IMR-90 (cell line): ENCODE measurements around the gene KRR1. TPM values are rescaled to one million over a fixed set of nuclear protein-coding genes. Genes with fewer than 3 reads are reported as not detected.

ENCODE experiments used
- ATAC-seq: fragments of 200-7000 bp; cut with Tn5 transposase; 2 replicates; pipeline ENCODE4 v1.9.1; 2020; ENCODE audit warnings: low read depth, mild to moderate bottlenecking, moderate library complexity
- BruUV-seq: library from RNA; stranded (reverse); fragments of 400-500 nt; replicated peaks from 2 replicates; lab custom pipeline; 2021; lab: Mats Ljungman, UMichigan
- CTCF ChIA-PET: fragments of 300-600 bp; formaldehyde crosslinking; extraction: SDS; loops from one replicate; lab custom pipeline; 2021; ENCODE audit warnings: antibody characterized with exemption; lab: Yijun Ruan, JAX
- POLR2A ChIA-PET: fragments of 300-600 bp; sonication (Branson Sonifier 250); formaldehyde crosslinking; loops from one replicate; lab custom pipeline; 2022; ENCODE audit warnings: antibody characterized with exemption; ENCODE audit not compliant: unreplicated experiment; lab: Charles Lee
- DNase-seq: peaks from one replicate; pipeline ENCODE4 v3.0.0; 2013
- H2AFZ ChIP-seq: replicated peaks from 2 replicates; pipeline ENCODE3; 2013; ENCODE audit warnings: low read length, mild to moderate bottlenecking; ENCODE audit not compliant: poor library complexity
- H2AK5ac ChIP-seq: 2 replicates; pipeline ENCODE4 v1.6.1; 2013; ENCODE audit warnings: low read depth, low read length, inconsistent platforms
- H2AK9ac ChIP-seq: replicated peaks from 2 replicates; pipeline ENCODE3; 2013; ENCODE audit warnings: mild to moderate bottlenecking, low read depth, low read length, moderate library complexity; ENCODE audit not compliant: poor library complexity
- H2BK120ac ChIP-seq: 2 replicates; pipeline ENCODE4 v1.6.1; 2013; ENCODE audit warnings: low read depth, low read length, inconsistent platforms
- H2BK15ac ChIP-seq: 3 replicates; pipeline ENCODE4 v1.6.1; 2013; ENCODE audit warnings: low read depth, low read length, inconsistent platforms
- H2BK20ac ChIP-seq: 2 replicates; pipeline ENCODE4 v1.6.1; 2013; ENCODE audit warnings: low read depth, mild to moderate bottlenecking, inconsistent platforms, low read length, moderate library complexity
- H2BK5ac ChIP-seq: 2 replicates; pipeline ENCODE4 v1.6.1; 2013; ENCODE audit warnings: mild to moderate bottlenecking, low read depth, low read length, inconsistent platforms; ENCODE audit not compliant: poor library complexity, severe bottlenecking
- H3K14ac ChIP-seq: replicated peaks from 2 replicates; pipeline ENCODE4 v1.6.1; 2013; ENCODE audit warnings: low read depth, low read length, inconsistent platforms
- H3K18ac ChIP-seq: 2 replicates; pipeline ENCODE4 v1.6.1; 2013; ENCODE audit warnings: low read depth, low read length, control low read depth
- H3K23ac ChIP-seq: 2 replicates; pipeline ENCODE4 v1.6.1; 2013; ENCODE audit warnings: low read depth, low read length, inconsistent platforms
- H3K27ac ChIP-seq: 2 replicates; pipeline ENCODE4 v1.5.1; 2013; ENCODE audit warnings: mild to moderate bottlenecking, control low read depth, low read length; ENCODE audit not compliant: insufficient read depth
- H3K27me3 ChIP-seq: 2 replicates; pipeline ENCODE4 v1.6.1; 2013; ENCODE audit warnings: low read length; ENCODE audit not compliant: control insufficient read depth, insufficient read depth
- H3K36me3 ChIP-seq: 2 replicates; pipeline ENCODE4 v1.6.1; 2013; ENCODE audit warnings: low read length, mixed read lengths; ENCODE audit not compliant: control insufficient read depth, insufficient read depth
- H3K4ac ChIP-seq: 2 replicates; pipeline ENCODE4 v1.6.1; 2013; ENCODE audit warnings: low read depth, low read length, inconsistent platforms
- H3K4me1 ChIP-seq: 2 replicates; pipeline ENCODE4 v1.6.1; 2013; ENCODE audit warnings: low read length, mixed read lengths; ENCODE audit not compliant: control insufficient read depth, insufficient read depth
- H3K4me2 ChIP-seq: 2 replicates; pipeline ENCODE4 v1.6.1; 2013; ENCODE audit warnings: low read depth, mild to moderate bottlenecking, control low read depth, low read length, moderate library complexity
- H3K4me3 ChIP-seq: 2 replicates; pipeline ENCODE4 v1.5.1; 2013; ENCODE audit warnings: low read depth, mild to moderate bottlenecking, control low read depth, low read length, moderate library complexity; ENCODE audit not compliant: insufficient read depth
- H3K56ac ChIP-seq: 2 replicates; pipeline ENCODE4 v1.6.1; 2013; ENCODE audit warnings: low read length, inconsistent platforms; ENCODE audit not compliant: insufficient read depth; ENCODE audit errors: extremely low read depth
- H3K79me1 ChIP-seq, 2 experiments: 2 replicates each; pipeline ENCODE4 v1.6.1; 2013; ENCODE audit warnings: low read length in 2 of 2, inconsistent platforms in 1 of 2, low read depth in 1 of 2
- H3K9ac ChIP-seq: 2 replicates; pipeline ENCODE4 v1.6.1; 2013; ENCODE audit warnings: low read depth, low read length, control low read depth
- H3K9me1 ChIP-seq: 2 replicates; pipeline ENCODE4 v1.6.1; 2013; ENCODE audit warnings: low read length, inconsistent platforms; ENCODE audit not compliant: insufficient read depth
- H3K9me3 ChIP-seq: 2 replicates; pipeline ENCODE4 v1.6.1; 2013; ENCODE audit warnings: low read length; ENCODE audit not compliant: control insufficient read depth, insufficient read depth
- H4K20me1 ChIP-seq: 2 replicates; pipeline ENCODE4 v1.6.1; 2013; ENCODE audit warnings: low read length, inconsistent platforms; ENCODE audit not compliant: insufficient read depth
- H4K5ac ChIP-seq: 2 replicates; pipeline ENCODE4 v1.6.1; 2013; ENCODE audit warnings: mild to moderate bottlenecking, low read depth, low read length, control low read depth
- H4K8ac ChIP-seq, 2 experiments: 2 replicates each; pipeline ENCODE4 v1.6.1; 2013; ENCODE audit warnings: low read depth in 2 of 2, low read length in 2 of 2, control low read depth in 1 of 2, inconsistent platforms in 1 of 2
- H4K91ac ChIP-seq: 2 replicates; pipeline ENCODE4 v1.6.1; 2013; ENCODE audit warnings: low read depth, low read length, inconsistent platforms; ENCODE audit not compliant: insufficient read depth
- BHLHE40 ChIP-seq: fragments of 150-350 bp; IDR thresholded peaks from 2 replicates; pipeline ENCODE4 v1.6.1; 2016; ENCODE audit warnings: mild to moderate bottlenecking, low read depth, low read length
- CEBPB ChIP-seq: IDR thresholded peaks from 2 replicates; pipeline ENCODE4 v1.6.1; 2012; ENCODE audit warnings: low read depth, low read length, improper control_type of control experiment
- CTCF ChIP-seq: conservative IDR thresholded peaks from 2 replicates; pipeline ENCODE4 v1.5.1; 2012; ENCODE audit warnings: mild to moderate bottlenecking, low read depth, low read length, improper control_type of control experiment
- ELK1 ChIP-seq: fragments of 150-350 bp; IDR thresholded peaks from 2 replicates; pipeline ENCODE4 v1.6.1; 2016; ENCODE audit warnings: low read depth, mild to moderate bottlenecking, low read length, moderate library complexity, borderline replicate concordance
- FOS ChIP-seq: fragments of 150-350 bp; IDR thresholded peaks from 2 replicates; pipeline ENCODE4 v1.6.1; 2016; ENCODE audit warnings: low read depth, low read length
- MAFK ChIP-seq: IDR thresholded peaks from 2 replicates; pipeline ENCODE4 v1.6.1; 2012; ENCODE audit warnings: low read depth, low read length, improper control_type of control experiment
- MAZ ChIP-seq: IDR thresholded peaks from 2 replicates; pipeline ENCODE4 v1.6.1; 2012; ENCODE audit warnings: low read depth, mild to moderate bottlenecking, low read length, improper control_type of control experiment, moderate library complexity, borderline replicate concordance
- MXI1 ChIP-seq: IDR thresholded peaks from 2 replicates; pipeline ENCODE4 v1.6.1; 2012; ENCODE audit warnings: low read depth, mild to moderate bottlenecking, low read length, moderate library complexity, borderline replicate concordance
- NFE2L2 ChIP-seq: fragments of 150-350 bp; IDR thresholded peaks from 2 replicates; pipeline ENCODE4 v1.6.1; 2016; ENCODE audit warnings: low read depth, mild to moderate bottlenecking, low read length
- POLR2A ChIP-seq: IDR thresholded peaks from 2 replicates; pipeline ENCODE4 v1.6.1; 2012; ENCODE audit warnings: mild to moderate bottlenecking, low read depth, low read length
- RAD21 ChIP-seq: IDR thresholded peaks from 2 replicates; pipeline ENCODE4 v1.6.1; 2012; ENCODE audit warnings: low read length, improper control_type of control experiment
- RCOR1 ChIP-seq: IDR thresholded peaks from 2 replicates; pipeline ENCODE4 v1.6.1; 2012; ENCODE audit warnings: mild to moderate bottlenecking, low read length, improper control_type of control experiment; ENCODE audit not compliant: insufficient replicate concordance
- RFX5 ChIP-seq: IDR thresholded peaks from 2 replicates; pipeline ENCODE4 v1.8.0; 2012; ENCODE audit warnings: low read depth, mild to moderate bottlenecking, low read length, moderate library complexity
- USF2 ChIP-seq: fragments of 150-350 bp; IDR thresholded peaks from 2 replicates; pipeline ENCODE4 v1.6.1; 2017; ENCODE audit warnings: mild to moderate bottlenecking, antibody characterized with exemption, low read length, low read depth
- WGBS, 2 experiments: methylation state at CpG; one replicate each; pipeline versions ENCODE4 v1.1.5 to v1.1.7; 2013; ENCODE audit warnings: missing lambda C conversion rate in 2 of 2; ENCODE audit not compliant: insufficient read length in 1 of 2; ENCODE audit errors: extremely low coverage in 2 of 2; 5-methylcytosine and 5-hydroxymethylcytosine counted together
- dilution Hi-C: fragments of 300-500 bp; cut with HindIII; formaldehyde crosslinking; loops from one replicate; pipeline ENCODE4 v1.14.3; 2018; ENCODE audit warnings: low sequenced_read_pairs; ENCODE audit not compliant: unreplicated experiment
- in situ Hi-C: fragments of 300-500 bp; cut with MboI; formaldehyde crosslinking; loops from 3 replicates; pipeline ENCODE4 v1.14.3; 2019; ENCODE audit warnings: low sequenced_read_pairs, inconsistent platforms, mixed read lengths
- intact Hi-C: fragments of 100-400 bp; cut with micrococcal nuclease; formaldehyde crosslinking; loops from 2 replicates; pipeline ENCODE4 v1.10.0; 2022
- polyA plus RNA-seq, 3 experiments: library from polyadenylated mRNA; depleted of rRNA; stranded (reverse); fragments of >200 nt; gene quantifications; 2 replicates each; pipeline ENCODE4 v1.2.3, GENCODE V29; 2012; ENCODE audit warnings: low replicate concordance in 1 of 3
- total RNA-seq: library from RNA; depleted of rRNA; stranded (reverse); fragments of >200 nt; gene quantifications from 2 replicates; pipeline ENCODE4 v1.2.3, GENCODE V29; 2012

The KRR1 gene
- total and polyA plus RNA-seq, 2 of the 4 experiments (the other 2 are of a cell fraction): 18.3 to 31.4 TPM

- H3K9ac ChIP-seq: peak within 1 kb of the TSS; percentile 70
- H2BK20ac ChIP-seq: peak within 1 kb of the TSS; percentile 96
- intact Hi-C loops: loop anchor here (1.0 to 10.0 kb wide), 7 partner anchors 36 to 946 kb away; partner anchors contain the start of genes ATXN7L3B, CAPS2, GLIPR1L1 and GLIPR1L2
- DNase-seq (peak; percentile 99), ATAC-seq (peak; percentile 91)
- no peaks in the 10 kb centered on the region for H3K9me3 ChIP-seq
- peak within 1 kb of the TSS; percentile 88 for H3K4ac ChIP-seq
- peak within 1 kb of the TSS; percentile 77 for H3K14ac ChIP-seq
- peak within 1 kb of the TSS; percentile 66 for H3K4me3 ChIP-seq
- H4K91ac ChIP-seq: peak within 1 kb of the TSS; percentile 82
- H3K4me2 ChIP-seq: peak within 1 kb of the TSS; percentile 98
- in situ Hi-C loops: loop anchor here (10.0 kb wide), 1 partner anchor 96 kb away; no protein-coding TSS in a partner anchor
- peak within 1 kb of the TSS; percentile 84 for H2BK15ac ChIP-seq
- H3K56ac ChIP-seq: peak within 1 kb of the TSS; percentile 87
- no TSS peak for BruUV-seq
- H2BK5ac ChIP-seq: peak within 1 kb of the TSS; percentile 97
- peak within 1 kb of the TSS; percentile 92 for H2BK120ac ChIP-seq
- peak within 1 kb of the TSS; percentile 76 to 93 for H4K8ac ChIP-seq
- peak within 1 kb of the TSS; percentile 94 for H3K27ac ChIP-seq
- ChIA-PET CTCF (interaction anchor here (1.0 to 1.5 kb wide), 2 partner anchors 10 to 44 kb away, joined by 3 to 4 read pairs; no protein-coding TSS in a partner anchor), POLR2A (interaction anchor here (0.7 to 0.8 kb wide), 2 partner anchors 88 to 717 kb away, joined by 3 to 5 read pairs; no protein-coding TSS in a partner anchor)
- H3K18ac ChIP-seq: peak within 1 kb of the TSS; percentile 96
- peak within 1 kb of the TSS; percentile 89 for H4K5ac ChIP-seq
- H4K20me1 ChIP-seq: no peaks in the 10 kb centered on the region
- 3% methylated on average over 4 of the region's 8 CpGs; no CpG with 5 or more reads in 1 of the 2 experiments for WGBS, 2 experiments
- peak within 1 kb of the TSS; percentile 71 for H3K23ac ChIP-seq
- peaks cover 3% of the 10 kb centered on the region; the same call in 1 of the 2 replicates for H3K36me3 ChIP-seq
- H3K27me3 ChIP-seq: no peaks in the 10 kb centered on the region
- H3K4me1 ChIP-seq: peaks cover 15% of the 10 kb centered on the region
- H2AFZ ChIP-seq: peak within 1 kb of the TSS; percentile 55
- H3K9me1 ChIP-seq: no peaks in the 10 kb centered on the region
- H2AK9ac ChIP-seq: peak within 1 kb of the TSS; percentile 75
- dilution Hi-C loops: no loop called here
- H2AK5ac ChIP-seq: peak within 1 kb of the TSS; percentile 81
- peaks cover 9 to 18% of the 10 kb centered on the region in 2 experiments; a peak in 3 of 4 replicates for H3K79me1 ChIP-seq
- TF ChIP-seq RCOR1: no peak
- no peak for TF ChIP-seq ELK1
- TF ChIP-seq MAZ: peak; percentile 47; the same call in 1 of the 2 replicates
- peak; percentile 38; the same call in 1 of the 2 replicates for TF ChIP-seq BHLHE40
- TF ChIP-seq RAD21: peak; percentile 24; the same call in 1 of the 2 replicates
- peak; percentile 98 for TF ChIP-seq POLR2A
- no peak for TF ChIP-seq RFX5
- TF ChIP-seq MXI1: peak; percentile 83
- TF ChIP-seq MAFK: peak; percentile 28
- TF ChIP-seq CTCF: no peak
- TF ChIP-seq USF2: no peak
- peak; percentile 66; the same call in 1 of the 2 replicates for TF ChIP-seq NFE2L2
- TF ChIP-seq CEBPB: peak; percentile 97
- 0 out of 2 replicates have a peak, but pooled peaks have one; percentile 42 for TF ChIP-seq FOS
Measured at GRCh38 chr12:75480469-75480949, 30.9 kb downstream of the KRR1 start, which contains the start of gene GLIPR1. TSS of gene GLIPR1 (plus strand) at chr12:75480755. CDS start at chr12:75480881, 126 bp downstream.
